GM19467 (cell line): ENCODE data around the gene VSTM2B.
A peak's percentile ranks its signal among the peaks of the same experiment; 100 is the strongest.

ENCODE experiments used
- ATAC-seq: cut with Tn5 transposase; IDR thresholded peaks from one replicate; pipeline ENCODE4 v1.9.1; 2021; ENCODE audit warnings: mild to moderate bottlenecking, moderate library complexity; ENCODE audit not compliant: unreplicated experiment

Gene VSTM2B

DNA sequence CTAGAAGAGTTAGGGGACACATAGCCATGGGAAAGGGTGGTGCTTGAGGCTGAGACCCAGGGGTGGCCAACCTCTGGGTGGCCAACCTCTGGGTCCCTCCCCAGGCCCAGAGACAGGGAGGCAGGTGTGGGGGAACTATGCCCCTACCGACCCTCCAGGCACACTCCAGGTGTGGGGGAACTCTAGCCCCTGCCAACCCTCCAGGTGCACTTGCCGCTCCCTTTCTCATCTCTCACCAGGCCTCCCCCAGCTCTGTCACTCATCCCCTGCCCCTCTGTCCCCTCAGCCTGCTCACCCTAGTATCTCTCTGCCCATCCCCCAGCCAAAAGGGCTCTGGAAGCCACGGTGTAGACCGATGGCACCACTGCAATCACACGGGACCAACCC lies 10.6 kb upstream of the VSTM2B start:
- no peak for ATAC-seq

DNA sequence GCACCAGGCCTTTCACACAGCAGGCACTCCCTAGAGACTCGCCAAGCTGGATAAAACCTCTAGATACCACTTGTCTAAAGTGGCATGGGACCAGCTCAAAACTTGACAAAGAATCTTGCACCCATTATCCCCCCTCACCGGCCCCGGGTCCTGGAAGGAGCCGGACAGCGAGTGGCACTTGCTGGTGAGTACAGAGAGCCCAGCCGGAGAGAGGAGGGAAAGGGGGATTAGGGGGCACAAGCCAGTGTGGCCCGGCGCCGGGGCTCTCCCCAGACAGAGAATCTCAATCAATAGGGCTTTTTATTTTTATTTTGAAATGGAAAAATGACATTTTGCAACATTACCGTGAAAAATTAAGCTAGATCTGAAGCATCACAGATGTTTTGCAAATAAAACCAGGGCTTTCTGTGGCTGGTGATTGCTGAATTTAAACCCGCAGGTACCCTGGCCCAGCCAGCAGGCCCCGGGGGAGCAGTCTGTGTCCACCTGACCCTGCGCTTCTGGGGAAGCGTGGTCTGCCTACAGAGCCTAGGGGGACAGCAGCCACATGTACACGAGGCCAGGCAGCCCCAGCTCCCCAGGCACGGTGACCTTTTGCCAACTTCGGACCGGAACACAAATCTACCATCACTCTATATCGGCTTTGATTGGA lies 10.0 kb upstream of the VSTM2B start:
- ATAC-seq, result no peak

DNA sequence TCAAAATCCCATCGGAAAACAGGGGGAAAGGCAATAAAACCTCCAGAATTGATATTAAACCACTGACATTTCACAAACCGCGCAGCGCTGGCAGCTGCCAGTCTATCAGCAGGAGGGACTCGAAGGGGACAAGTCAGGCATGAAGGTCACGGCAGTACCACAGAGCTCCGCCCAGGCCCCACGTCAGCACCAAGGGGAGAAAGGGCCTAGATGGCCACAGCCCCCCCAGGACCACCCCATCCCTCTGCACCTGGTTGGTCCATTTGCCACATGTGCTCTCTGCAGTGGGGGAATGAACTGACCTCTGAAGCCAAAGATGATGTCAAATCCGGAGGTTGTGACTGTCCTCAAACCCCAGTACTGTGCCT lies 9.5 kb upstream of the VSTM2B start:
- ATAC-seq, result no peak

DNA sequence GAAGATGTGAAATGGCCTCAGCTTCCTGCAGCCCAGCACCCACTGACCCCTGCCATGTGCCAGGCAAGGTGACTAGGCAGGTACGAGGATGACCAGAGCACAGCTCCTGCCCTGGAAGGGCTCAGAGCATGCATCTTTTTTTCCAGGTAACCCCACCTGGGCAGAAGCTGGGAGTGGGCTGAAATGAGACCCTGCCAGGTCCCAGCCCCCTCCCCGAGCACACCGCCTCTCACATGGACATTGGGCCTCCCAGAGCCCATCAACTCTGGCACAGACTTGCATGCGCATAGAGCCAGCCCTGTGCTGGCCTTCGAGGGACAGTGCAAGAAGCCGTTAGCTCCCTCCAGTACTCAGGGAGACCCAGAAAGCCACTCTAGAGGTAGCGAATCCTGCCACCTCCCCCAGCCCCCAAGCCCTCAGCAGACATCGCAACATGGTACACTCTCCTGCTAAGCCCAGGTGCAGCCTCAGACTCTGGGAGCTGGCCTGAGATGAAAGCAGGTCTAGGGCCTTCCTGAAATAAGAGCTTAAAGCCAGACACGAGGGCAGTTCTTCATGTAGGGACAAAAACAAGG lies 8.9 kb upstream of the VSTM2B start:
- no peak for ATAC-seq

DNA sequence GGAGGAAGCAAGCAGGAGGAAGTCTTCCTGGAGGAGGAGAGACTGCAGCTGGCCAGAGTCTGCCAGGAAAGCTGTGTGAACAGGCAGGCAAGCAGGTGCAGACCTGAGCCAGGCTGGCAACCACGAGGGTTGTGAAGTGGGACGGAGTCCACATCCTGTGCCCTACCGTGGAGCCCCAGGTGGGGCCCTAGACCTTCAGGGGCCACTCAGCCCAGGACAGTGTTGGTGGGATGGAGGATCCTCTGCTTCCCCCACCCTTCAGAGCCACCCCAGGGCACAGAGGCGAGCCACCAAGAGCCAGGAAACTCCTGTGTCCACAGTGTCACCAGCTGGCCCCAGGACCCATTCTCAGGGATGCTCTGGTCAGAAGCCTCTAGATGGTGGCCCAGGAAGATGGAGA lies 8.4 kb upstream of the VSTM2B start:
- ATAC-seq, result no peak

DNA sequence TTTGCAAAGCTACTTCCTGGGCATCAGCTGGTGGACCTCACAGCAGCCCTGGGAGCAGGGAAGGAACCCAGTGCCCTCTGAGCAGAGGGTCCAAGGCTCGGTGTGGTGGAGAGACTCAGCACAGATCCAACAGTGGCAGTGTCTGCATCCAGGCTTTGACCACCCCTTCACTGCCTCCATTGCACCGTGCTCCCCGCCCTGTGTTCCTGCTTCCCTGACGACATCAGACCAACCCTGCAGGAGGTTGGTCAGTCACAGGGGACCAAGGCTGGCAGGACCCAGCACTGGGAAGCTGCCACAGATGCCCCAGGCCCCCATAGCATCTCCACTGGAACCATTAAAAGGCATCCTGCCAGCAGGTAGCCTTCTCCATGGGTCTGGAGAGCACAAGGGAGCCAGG lies 7.8 kb upstream of the VSTM2B start:
- ATAC-seq, result no peak

DNA sequence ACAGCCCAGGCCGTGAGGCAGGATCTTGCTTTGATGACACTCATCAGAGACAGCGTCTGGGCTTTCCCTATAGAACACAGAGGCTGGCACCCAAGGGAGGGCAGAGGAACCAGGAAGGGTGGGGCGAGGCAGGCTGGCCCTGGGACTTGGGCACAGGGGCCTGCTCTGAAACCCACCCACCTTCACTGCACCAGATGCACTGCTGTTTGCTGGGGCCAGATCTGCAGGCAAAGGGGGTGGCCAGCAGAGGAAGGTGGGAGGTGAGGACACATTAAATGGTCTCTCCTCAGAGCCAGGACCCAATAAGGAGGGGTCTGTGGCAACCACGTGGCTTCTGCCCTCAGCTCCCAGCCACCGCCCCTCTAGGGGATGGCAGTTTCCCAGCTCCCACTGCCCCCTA lies 6.6 kb upstream of the VSTM2B start:
- ATAC-seq, result no peak

DNA sequence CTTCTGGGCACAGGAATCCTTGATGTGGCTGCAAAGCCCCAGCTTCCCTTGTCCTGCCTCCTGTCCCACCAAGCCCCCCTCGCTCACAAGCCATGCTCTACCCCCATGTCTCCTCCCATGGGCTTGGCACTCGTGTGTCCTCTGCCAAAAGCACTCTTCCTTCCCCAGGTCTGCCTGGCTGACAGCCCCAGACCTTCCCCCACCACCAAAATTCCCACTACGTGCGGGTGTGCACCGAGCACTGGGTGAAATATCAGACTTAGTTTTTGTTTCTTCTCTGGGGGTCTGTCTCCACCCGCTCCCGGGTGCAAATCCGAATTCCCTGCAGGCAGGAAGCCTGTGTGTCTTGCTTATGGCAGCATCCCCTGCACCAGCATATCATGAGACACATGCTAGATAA lies 5.9 kb upstream of the VSTM2B start:
- ATAC-seq, result no peak

DNA sequence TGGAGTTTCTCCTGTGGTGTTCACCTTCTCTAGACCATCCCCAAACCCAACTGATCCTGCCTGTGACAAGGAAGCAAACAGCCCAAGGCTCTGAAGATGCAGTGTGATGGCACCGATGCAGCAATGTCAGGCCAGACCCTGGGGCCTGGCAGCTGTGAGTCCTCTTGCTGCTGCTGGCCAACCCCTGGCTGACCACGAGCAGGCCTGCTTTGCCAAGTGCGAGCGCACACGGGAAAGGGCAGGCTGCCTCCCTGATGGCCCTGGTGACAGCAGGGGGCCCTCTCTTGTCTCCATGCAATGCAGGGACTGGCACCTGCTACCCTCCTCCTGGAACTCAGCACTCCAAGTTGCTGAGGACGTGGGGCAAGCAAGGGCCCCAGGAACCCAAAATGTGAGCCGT lies 5.4 kb upstream of the VSTM2B start:
- no peak for ATAC-seq

DNA sequence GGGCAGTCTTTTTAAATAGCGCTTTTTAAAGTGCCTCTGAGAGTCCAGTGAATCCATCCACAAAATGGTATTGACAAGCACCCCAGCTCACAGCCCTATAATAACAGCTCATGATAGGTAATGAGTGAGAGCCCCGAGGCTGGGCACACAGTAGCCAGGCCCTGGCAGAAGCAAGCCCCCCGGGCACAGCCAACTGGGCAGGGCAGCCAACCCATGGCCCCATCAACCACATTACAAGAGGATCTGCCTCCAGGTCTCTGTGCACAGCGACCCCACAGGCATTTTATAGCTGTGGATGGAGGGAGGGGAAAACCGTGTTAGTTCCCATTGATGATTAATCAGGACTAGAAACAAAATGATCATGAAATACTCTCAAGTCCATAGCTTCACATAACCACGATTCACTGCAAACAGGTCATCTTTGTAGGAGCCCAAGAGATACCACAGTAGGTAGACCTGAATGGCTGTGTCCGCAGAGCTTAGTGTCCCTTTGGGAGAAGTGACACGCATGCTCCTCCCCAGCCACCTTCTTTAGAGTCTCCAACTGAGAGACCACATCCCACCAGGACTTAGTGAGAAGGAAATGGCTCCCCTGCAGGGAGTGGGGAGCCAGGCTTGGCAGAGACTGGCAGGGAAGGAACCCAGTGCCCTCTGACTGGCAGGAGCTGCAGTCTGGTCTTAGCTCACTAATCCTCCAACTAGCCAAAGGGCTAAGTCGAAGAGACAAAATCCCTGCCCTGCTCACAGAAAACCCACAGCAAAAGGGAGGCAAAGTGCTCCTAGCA lies 4.3 kb upstream of the VSTM2B start:
- ATAC-seq, result no peak

DNA sequence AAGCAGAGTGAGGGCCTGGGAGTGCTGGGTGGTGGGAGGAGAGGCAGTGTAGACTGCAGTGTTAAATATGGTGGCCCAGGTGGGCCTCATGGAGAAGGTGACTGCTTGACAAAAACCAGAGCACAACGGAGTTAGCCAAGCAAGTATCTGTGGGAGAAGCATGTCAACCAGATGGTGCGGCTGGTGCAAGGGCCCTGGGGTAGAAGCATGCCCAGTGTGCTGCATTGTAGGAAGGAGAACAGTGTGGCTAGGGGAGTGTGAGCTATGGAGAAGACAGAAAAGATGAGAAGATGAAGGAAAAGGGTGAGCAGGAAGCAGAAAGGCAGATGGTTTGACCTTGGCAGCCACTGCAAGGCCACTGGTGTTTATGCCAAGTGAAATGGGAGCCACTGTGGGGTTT lies 2.2 kb upstream of the VSTM2B start:
- no peak for ATAC-seq

DNA sequence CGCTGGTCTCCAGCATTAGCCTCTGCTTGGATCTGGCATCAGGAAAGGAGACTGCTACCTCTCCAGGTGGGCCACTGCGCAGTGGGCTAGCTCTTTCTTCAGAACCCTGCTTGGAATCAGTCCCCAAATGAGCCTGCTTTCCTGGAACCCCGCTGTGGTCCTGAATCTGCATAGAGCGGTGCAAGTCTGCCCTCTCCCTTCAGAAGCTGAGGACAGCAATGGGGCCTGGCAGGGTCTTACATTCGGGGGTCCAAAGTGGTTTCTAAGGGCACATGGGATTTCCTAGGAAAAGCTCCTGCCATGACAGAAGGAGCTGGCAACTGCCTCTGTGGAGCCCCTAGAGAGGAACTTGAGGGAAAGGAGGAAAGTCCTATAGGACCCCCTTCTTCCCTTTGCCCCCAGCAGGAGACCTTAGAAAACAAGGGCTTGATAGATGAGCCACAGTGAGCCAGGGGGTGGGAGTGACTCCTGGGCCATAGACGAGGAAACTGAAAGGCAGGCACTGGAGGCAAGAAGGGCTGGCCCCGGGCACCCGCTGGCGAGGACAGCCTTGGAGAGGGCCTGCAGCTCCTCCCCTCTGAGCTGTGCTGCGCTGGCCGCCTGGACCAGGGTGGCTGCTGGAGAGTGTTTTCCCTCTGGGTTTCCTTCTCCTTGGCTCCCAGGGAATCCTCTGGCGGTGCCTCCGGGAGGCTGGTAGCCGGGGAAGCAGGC lies 1.4 kb upstream of the VSTM2B start:
- no peak for ATAC-seq

DNA sequence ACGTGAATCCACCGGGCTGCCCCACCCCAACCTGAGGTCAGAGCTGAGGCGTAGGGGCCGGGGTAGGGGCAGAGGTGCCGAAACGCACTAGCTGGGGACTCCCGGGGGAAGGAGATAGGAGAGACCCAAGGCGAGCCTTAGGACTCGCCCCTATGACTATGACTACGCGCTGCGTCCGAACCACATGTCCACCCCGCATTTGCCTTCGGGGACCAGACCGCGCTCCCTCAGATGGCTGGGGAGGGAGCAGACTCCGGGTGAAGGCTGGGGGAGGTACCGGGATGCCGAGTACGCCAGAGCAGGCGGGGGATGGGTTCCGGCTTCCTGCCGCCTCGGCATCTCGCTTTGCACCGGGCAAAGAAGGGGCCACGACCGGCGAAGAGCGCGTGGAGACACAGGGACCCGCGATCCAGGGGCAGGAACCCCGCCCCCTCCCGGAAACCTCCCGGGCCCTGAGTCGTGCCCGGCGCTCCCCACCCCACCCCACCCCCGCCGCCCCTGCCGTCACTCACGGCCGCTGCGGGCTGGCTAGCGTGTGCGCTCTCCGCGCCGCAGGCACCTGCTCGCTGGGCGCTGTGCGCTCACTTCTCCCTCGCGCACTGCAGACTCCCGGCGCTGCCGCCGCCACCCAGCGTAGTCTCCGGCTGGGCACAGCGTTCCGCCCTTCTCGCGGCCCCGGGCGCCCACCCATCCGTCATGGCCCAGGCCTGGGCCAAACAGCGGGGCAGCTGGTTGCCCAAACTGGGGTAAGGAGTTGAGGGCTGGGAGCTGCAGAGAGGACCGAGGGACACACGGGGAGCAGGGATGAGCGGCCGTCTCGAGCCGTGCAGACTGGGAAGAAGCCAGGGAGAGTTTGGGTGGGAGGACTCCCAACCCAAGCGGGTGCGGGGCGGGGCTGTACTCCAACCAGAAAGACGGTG lies 622 bp upstream of the VSTM2B start:
- no peak for ATAC-seq

DNA sequence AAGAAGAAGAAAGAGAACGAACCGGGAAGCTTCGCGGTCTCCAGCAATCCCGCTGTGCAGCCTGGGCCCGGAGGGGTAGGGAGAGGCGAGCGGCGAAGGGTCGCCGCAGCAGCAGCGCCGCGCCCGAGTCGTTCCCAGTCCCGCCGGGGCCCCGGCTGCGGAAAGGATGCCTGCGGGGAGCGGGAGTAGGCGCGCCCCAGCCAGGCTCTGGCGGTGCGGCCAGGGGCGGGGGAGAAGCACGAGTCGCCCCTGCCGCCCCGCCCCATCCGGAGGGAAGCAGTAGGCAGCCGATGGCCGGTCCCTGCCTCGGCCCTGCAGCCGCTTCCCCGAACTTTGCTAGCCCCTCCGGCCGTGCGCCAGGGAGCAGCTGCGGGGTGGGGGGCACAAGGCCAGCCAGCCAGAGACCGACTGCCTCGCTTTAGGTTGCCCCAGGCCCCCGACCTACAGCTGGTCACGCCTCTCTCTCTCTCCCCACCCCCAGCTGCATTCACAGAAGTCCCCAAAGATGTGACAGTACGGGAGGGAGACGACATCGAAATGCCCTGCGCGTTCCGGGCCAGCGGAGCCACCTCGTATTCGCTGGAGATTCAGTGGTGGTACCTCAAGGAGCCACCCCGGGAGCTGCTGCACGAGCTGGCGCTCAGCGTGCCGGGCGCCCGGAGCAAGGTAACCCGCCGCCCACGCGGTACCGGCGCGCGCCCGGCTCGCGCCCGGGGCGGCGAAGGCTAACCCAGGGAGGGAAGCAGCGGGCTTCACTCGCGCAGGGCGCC lies 1.1 kb downstream of the VSTM2B start:
- ATAC-seq, result no peak

DNA sequence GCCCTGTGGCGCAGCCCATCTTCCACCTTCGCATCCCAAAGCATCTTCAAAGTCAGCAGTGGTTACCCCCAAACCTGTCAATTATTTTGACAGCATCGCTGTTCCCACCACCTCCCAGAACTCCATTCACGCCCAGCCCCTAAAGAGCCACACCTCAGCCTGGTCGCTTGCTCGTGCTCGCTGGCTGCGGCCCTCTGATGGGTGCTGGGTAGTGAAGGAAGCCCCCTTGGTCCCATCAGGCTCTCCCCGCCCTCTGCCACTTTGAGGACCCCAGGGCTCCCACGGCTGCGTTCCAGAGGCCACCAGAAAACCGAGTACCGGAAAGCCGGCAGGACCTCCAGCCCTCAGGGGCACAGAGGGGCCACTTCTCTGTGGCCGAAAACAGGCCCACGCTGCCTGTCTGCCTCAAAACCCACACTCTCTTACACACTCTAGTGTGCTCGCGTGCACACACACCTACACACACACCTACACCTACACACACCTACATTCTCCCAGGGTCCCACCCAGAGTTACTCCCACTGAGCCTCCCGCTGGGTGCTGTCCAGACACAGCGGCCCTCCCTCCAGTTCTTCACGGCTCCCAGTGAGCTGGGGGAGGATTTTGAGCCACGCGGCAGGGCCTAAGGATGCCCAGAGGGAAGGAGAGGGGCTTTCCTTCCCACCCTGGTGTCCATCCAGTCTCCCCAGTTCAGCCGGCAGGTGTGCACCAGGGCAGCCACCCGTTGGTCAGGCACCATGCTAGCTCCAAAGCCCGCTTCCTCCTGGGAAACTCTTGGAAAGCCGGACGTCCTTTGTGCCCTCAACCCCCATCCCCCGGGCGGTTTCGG lies 1.9 kb downstream of the VSTM2B start:
- no peak for ATAC-seq

DNA sequence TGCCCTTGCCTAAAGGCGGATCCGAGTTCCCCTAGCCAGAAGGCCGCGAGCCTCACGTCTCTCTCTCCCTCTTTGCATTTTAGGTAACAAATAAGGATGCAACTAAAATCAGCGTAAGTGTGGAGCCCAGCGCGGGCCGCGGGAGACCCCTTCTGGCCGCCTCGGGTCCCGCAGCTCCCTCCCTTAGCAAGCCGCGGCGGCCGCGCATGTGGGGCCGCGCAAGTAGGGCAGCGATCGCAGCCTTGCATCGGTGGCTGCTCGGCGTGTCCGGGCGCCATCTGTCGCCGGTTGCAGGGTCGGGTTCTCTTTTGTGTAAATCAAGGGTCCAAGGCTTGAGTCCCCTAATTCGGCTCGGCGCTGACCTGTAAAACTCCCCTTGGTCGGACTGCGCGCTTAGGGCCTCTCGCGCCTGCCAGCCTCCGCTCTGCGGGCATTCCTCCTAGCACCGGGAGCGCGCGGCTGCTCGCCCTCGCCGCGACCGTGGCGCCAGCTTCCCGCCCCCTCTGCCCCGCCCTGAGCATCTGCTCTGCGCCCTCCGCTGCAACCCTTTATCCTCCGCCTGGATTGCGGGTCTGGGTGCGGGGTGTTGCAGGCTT lies 2.7 kb downstream of the VSTM2B start:
- peak; percentile 88 for ATAC-seq

DNA sequence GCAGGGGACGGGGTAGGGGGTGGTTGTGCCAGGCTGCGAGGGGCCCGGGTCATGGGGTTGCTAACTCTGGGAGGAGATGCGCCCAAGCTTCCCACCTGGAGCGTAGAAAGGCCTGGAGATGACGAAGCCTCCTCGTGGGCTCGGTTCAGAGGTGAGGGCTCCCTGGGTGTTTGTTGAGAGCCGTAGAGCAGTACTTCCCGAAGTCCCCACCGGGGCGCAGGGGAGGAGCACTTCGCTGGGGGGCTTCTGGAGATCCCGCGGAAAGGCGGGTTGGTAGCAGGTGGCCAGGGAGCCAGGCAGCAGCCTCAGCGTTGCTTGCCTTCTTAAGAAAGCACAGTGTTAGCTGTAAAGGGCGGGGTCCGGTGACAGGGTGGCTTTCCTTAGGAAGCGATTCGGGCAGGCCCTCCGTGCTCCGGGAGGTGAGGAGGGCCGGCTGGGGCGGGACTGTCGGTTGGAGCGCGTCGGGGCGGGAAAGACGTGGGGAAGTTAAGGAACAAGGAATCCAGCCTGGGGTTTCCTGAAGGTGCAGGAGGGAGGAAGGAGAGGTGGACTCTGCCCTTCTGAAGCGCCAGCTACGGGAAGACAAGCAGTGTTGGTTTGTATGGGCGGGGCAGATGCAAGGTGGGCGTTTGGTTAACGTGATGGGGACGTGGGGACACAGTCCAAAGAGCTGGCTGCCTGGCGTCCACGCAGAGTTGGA lies 3.3 kb downstream of the VSTM2B start:
- no peak for ATAC-seq
